HEK293 (cell line): ENCODE measurements around the gene UCHL3.
"Not testable (repeated sequence)": the region's sequence is repeated elsewhere in the genome, so short reads cannot be mapped to it uniquely, and the experiment has no call there.

ENCODE experiments used
- CTCF ChIA-PET: fragments of 350-600 bp; formaldehyde crosslinking; extraction: SDS; loops from one replicate; lab custom pipeline; 2021; ENCODE audit warnings: antibody characterized with exemption; lab: Yijun Ruan, JAX
- POLR2A ChIA-PET: fragments of 300-600 bp; formaldehyde crosslinking; extraction: SDS; loops from one replicate; lab custom pipeline; 2020; ENCODE audit warnings: antibody characterized with exemption, inconsistent platforms; lab: Yijun Ruan, JAX
- H3K27ac ChIP-seq: fragments of 200-500 bp; sonication (Bioruptor generic); 2 replicates; pipeline ENCODE4 v1.5.1; 2014; ENCODE audit warnings: low read depth, low read length, control low read depth, inconsistent platforms; ENCODE audit errors: extremely low read depth
- H3K36me3 ChIP-seq, 2 experiments: fragments of 200-500 bp in 1 of 2; sonication (Bioruptor generic) in 1 of 2; 1 replicate in 1 of 2; 2 replicates in 1 of 2; pipeline ENCODE4 v1.5.1; 2014 to 2017; ENCODE audit warnings: inconsistent platforms in 2 of 2, low read length in 2 of 2; ENCODE audit not compliant: control insufficient read depth in 2 of 2, insufficient read depth in 1 of 2
- H3K4me1 ChIP-seq: fragments of 200-500 bp; sonication (Bioruptor generic); 2 replicates; pipeline ENCODE4 v1.5.1; 2014; ENCODE audit warnings: mild to moderate bottlenecking, low read length, inconsistent platforms; ENCODE audit not compliant: control insufficient read depth, insufficient read depth
- H3K4me3 ChIP-seq: 2 replicates; pipeline ENCODE4 v1.5.1; 2011; ENCODE audit warnings: low read depth, mild to moderate bottlenecking, control low read depth, low read length, moderate library complexity
- H3K9me3 ChIP-seq: fragments of 200-500 bp; sonication (Bioruptor generic); 2 replicates; pipeline ENCODE4 v1.5.1; 2014; ENCODE audit warnings: low read depth, low read length, inconsistent platforms; ENCODE audit not compliant: control insufficient read depth, insufficient read depth
- BCL11A ChIP-seq: fragments of 450-650 bp; formaldehyde crosslinking; IDR thresholded peaks from 2 replicates; pipeline ENCODE4 v1.5.1; 2016; ENCODE audit warnings: low read depth, missing biosample characterization, missing genetic modification characterization
- SP7 ChIP-seq: fragments of 450-650 bp; formaldehyde crosslinking; IDR thresholded peaks from 2 replicates; pipeline ENCODE4 v1.5.1; 2016; ENCODE audit warnings: missing biosample characterization, missing genetic modification characterization
- ZFP3 ChIP-seq: fragments of 450-650 bp; formaldehyde crosslinking; IDR thresholded peaks from 2 replicates; pipeline ENCODE4 v1.5.1; 2016; ENCODE audit warnings: low read depth, missing biosample characterization, missing genetic modification characterization
- ZNF274 ChIP-seq, 2 experiments: fragments of 200-500 bp in 1 of 2; fragments of 450-650 bp in 1 of 2; sonication (Bioruptor generic) in 1 of 2; formaldehyde crosslinking in 1 of 2; IDR thresholded peaks; 2 replicates each; pipeline versions ENCODE4 v1.5.1 to v1.6.1; 2014 to 2016; ENCODE audit warnings: borderline replicate concordance in 1 of 2, inconsistent platforms in 1 of 2, low read length in 1 of 2, missing biosample characterization in 1 of 2, missing genetic modification characterization in 1 of 2
- ZNF529 ChIP-seq: fragments of 450-650 bp; formaldehyde crosslinking; IDR thresholded peaks from 2 replicates; pipeline ENCODE4 v1.5.1; 2017; ENCODE audit warnings: missing genetic modification characterization, missing biosample characterization; ENCODE audit not compliant: insufficient replicate concordance
- ZNF621 ChIP-seq: fragments of 450-650 bp; formaldehyde crosslinking; IDR thresholded peaks from 2 replicates; pipeline ENCODE4 v1.5.1; 2017; ENCODE audit warnings: missing biosample characterization, missing genetic modification characterization
- ZNF768 ChIP-seq: fragments of 450-650 bp; formaldehyde crosslinking; IDR thresholded peaks from 2 replicates; pipeline ENCODE4 v1.5.1; 2018; ENCODE audit warnings: missing biosample characterization, mild to moderate bottlenecking, missing genetic modification characterization
- ZNF777 ChIP-seq: fragments of 450-650 bp; formaldehyde crosslinking; IDR thresholded peaks from 2 replicates; pipeline ENCODE4 v1.5.1; 2017; ENCODE audit warnings: missing biosample characterization, missing genetic modification characterization, borderline replicate concordance
- ZNF843 ChIP-seq: fragments of 450-650 bp; formaldehyde crosslinking; IDR thresholded peaks from 2 replicates; pipeline ENCODE4 v1.5.1; 2016; ENCODE audit warnings: missing biosample characterization, missing genetic modification characterization
- TF ChIP-seq, protein P1 (sequence below): fragments of 450-650 bp; formaldehyde crosslinking; IDR thresholded peaks from 2 replicates; pipeline ENCODE4 v1.5.1; 2017; ENCODE audit warnings: missing biosample characterization, missing genetic modification characterization
- TF ChIP-seq, protein P2 (sequence below): fragments of 450-650 bp; formaldehyde crosslinking; IDR thresholded peaks from 2 replicates; pipeline ENCODE4 v1.5.1; 2017; ENCODE audit warnings: missing biosample characterization, missing genetic modification characterization
- TF ChIP-seq, protein P3 (sequence below): fragments of 450-650 bp; formaldehyde crosslinking; IDR thresholded peaks from 2 replicates; pipeline ENCODE4 v1.5.1; 2016; ENCODE audit warnings: missing biosample characterization, missing genetic modification characterization
- TF ChIP-seq, protein P4 (sequence below): fragments of 450-650 bp; formaldehyde crosslinking; IDR thresholded peaks from 2 replicates; pipeline ENCODE4 v1.5.1; 2016; ENCODE audit warnings: missing biosample characterization, missing genetic modification characterization

The UCHL3 gene

DNA sequence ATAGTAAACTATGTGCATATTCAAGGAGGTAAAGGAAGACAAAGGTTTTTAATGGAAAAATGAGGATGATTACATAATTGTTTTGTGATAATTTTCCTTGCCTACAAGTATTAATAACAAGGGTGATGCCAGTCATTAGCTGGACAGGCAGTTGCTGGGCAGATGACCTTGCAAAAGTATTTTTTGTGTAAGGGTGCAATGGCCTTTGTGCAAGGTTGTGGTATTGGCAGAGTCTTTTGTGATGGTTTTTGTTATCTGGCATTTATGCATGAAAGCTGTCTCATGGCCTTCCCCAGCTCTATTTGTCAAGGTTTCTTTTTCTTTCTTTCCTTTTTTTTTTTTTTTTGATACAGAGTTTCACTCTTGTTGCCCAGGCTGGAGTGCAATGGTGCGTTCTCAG is 7.6 kb upstream of the UCHL3 start (continued):
- TF ChIP-seq, protein P1, sequence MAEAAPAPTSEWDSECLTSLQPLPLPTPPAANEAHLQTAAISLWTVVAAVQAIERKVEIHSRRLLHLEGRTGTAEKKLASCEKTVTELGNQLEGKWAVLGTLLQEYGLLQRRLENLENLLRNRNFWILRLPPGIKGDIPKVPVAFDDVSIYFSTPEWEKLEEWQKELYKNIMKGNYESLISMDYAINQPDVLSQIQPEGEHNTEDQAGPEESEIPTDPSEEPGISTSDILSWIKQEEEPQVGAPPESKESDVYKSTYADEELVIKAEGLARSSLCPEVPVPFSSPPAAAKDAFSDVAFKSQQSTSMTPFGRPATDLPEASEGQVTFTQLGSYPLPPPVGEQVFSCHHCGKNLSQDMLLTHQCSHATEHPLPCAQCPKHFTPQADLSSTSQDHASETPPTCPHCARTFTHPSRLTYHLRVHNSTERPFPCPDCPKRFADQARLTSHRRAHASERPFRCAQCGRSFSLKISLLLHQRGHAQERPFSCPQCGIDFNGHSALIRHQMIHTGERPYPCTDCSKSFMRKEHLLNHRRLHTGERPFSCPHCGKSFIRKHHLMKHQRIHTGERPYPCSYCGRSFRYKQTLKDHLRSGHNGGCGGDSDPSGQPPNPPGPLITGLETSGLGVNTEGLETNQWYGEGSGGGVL: no peak

DNA sequence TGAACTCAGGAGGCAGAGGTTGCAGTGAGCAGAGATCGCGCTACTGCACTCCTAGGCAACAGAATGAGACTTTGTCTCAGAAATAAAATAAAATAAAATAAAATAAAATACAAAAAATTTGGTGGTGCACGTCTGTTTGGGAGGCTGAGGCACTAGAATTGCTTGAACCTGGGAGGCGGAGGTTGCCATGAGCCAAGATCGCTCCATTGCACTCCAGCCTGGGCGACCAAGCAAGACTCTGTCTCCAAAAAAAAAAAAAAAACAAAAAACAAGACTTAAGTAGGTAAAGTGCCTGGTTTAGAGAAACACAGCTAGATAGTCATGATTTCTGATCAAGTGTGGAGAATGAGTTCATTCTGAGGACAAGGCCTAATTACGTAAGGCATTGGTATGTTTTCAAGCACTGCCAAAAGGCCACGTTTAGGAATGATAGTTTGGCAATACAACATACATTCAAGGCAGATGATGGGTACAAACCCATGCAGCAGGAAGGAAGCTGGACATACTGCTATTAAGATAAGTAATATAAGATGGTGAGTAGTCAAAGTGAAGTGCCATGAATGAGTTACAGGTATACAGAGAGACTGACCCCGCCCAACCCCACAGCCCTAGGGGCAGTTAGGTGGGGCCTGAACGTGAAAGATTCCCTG is 4.8 kb upstream of the UCHL3 start:
- ChIA-PET CTCF (no interaction called here), POLR2A (no interaction called here)
- Histone ChIP-seq H3K27ac (no peak overlapping the region), H3K36me3 (no peaks in the 10 kb centered on the region), H3K9me3 (no peaks in the 10 kb centered on the region), H3K4me3 (no peak overlapping the region), H3K4me1 (no peaks in the 10 kb centered on the region)
- TF ChIP-seq ZNF843 (tag by site-specific recombination) (no peak), ZNF274 (IDR thresholded peaks at IDR 0.05; ENCODE audit: low read length) (no peak), ZNF274 (tag by site-specific recombination; IDR thresholded peaks at IDR 0.05; ENCODE audit: borderline replicate concordance) (no peak), ZFP3 (tag by site-specific recombination) (no peak), SP7 (tag by site-specific recombination) (no peak), BCL11A (tag by site-specific recombination) (no peak), ZNF768 (tag by site-specific recombination) (no peak), ZNF777 (tag by site-specific recombination) (no peak), ZNF529 (tag by site-specific recombination) (no peak), ZNF621 (no peak)
- TF ChIP-seq, protein P2, sequence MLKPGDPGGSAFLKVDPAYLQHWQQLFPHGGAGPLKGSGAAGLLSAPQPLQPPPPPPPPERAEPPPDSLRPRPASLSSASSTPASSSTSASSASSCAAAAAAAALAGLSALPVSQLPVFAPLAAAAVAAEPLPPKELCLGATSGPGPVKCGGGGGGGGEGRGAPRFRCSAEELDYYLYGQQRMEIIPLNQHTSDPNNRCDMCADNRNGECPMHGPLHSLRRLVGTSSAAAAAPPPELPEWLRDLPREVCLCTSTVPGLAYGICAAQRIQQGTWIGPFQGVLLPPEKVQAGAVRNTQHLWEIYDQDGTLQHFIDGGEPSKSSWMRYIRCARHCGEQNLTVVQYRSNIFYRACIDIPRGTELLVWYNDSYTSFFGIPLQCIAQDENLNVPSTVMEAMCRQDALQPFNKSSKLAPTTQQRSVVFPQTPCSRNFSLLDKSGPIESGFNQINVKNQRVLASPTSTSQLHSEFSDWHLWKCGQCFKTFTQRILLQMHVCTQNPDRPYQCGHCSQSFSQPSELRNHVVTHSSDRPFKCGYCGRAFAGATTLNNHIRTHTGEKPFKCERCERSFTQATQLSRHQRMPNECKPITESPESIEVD: no peak
- TF ChIP-seq, protein P3, sequence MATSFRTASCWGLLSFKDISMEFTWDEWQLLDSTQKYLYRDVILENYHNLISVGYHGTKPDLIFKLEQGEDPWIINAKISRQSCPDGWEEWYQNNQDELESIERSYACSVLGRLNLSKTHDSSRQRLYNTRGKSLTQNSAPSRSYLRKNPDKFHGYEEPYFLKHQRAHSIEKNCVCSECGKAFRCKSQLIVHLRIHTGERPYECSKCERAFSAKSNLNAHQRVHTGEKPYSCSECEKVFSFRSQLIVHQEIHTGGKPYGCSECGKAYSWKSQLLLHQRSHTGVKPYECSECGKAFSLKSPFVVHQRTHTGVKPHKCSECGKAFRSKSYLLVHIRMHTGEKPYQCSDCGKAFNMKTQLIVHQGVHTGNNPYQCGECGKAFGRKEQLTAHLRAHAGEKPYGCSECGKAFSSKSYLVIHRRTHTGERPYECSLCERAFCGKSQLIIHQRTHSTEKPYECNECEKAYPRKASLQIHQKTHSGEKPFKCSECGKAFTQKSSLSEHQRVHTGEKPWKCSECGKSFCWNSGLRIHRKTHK (tag by site-specific recombination): no peak
- TF ChIP-seq, protein P4, sequence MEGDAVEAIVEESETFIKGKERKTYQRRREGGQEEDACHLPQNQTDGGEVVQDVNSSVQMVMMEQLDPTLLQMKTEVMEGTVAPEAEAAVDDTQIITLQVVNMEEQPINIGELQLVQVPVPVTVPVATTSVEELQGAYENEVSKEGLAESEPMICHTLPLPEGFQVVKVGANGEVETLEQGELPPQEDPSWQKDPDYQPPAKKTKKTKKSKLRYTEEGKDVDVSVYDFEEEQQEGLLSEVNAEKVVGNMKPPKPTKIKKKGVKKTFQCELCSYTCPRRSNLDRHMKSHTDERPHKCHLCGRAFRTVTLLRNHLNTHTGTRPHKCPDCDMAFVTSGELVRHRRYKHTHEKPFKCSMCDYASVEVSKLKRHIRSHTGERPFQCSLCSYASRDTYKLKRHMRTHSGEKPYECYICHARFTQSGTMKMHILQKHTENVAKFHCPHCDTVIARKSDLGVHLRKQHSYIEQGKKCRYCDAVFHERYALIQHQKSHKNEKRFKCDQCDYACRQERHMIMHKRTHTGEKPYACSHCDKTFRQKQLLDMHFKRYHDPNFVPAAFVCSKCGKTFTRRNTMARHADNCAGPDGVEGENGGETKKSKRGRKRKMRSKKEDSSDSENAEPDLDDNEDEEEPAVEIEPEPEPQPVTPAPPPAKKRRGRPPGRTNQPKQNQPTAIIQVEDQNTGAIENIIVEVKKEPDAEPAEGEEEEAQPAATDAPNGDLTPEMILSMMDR: no peak

DNA sequence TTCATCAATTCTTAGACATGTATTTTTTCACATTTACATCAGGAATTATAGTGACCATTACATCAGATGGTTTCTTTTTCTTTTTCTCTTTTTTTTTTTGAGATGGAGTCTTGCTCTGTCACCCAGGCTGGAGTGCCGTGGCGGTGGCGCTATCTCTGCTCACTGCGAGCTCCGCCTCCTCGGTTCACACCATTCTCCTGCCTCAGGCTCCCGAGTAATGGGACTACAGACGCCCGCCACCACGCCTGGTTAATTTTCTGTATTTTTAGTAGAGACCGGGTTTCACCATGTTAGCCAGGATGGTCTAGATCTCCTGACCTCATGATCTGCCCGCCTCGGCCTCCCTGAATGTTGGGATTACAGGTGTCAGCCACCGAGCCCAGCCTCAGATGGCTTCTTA is 4.2 kb upstream of the UCHL3 start:
- POLR2A ChIA-PET, H3K27ac ChIP-seq, H3K4me3 ChIP-seq, H3K4me1 ChIP-seq, H3K36me3 ChIP-seq, CTCF ChIA-PET, H3K9me3 ChIP-seq: not testable (repeated sequence)
